GM12873 (cell line): ENCODE data around the gene COG4.

ENCODE experiments used
- TF ChIP-seq, protein P1 (sequence below): IDR thresholded peaks from 2 replicates; pipeline ENCODE4 v1.5.1; 2012; ENCODE audit warnings: low read depth, mild to moderate bottlenecking, moderate library complexity, low read length, control low read depth; ENCODE audit not compliant: insufficient read depth; ENCODE audit errors: missing control alignments

COG4 gene

DNA sequence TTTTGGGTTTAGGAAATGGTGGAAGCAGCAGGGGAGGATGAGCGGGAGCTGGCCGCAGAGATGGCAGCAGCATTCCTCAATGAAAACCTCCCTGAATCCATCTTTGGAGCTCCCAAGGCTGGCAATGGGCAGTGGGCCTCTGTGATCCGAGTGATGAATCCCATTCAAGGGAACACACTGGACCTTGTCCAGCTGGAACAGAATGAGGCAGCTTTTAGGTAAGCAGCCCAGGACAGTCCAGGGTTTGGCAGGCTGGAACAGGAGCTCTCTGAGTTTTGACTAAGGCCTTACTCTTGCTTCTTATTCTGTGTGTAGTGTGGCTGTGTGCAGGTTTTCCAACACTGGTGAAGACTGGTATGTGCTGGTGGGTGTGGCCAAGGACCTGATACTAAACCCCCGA lies 41.7 kb upstream of the COG4 start:
- TF ChIP-seq, protein P1, sequence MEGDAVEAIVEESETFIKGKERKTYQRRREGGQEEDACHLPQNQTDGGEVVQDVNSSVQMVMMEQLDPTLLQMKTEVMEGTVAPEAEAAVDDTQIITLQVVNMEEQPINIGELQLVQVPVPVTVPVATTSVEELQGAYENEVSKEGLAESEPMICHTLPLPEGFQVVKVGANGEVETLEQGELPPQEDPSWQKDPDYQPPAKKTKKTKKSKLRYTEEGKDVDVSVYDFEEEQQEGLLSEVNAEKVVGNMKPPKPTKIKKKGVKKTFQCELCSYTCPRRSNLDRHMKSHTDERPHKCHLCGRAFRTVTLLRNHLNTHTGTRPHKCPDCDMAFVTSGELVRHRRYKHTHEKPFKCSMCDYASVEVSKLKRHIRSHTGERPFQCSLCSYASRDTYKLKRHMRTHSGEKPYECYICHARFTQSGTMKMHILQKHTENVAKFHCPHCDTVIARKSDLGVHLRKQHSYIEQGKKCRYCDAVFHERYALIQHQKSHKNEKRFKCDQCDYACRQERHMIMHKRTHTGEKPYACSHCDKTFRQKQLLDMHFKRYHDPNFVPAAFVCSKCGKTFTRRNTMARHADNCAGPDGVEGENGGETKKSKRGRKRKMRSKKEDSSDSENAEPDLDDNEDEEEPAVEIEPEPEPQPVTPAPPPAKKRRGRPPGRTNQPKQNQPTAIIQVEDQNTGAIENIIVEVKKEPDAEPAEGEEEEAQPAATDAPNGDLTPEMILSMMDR = no peak

DNA sequence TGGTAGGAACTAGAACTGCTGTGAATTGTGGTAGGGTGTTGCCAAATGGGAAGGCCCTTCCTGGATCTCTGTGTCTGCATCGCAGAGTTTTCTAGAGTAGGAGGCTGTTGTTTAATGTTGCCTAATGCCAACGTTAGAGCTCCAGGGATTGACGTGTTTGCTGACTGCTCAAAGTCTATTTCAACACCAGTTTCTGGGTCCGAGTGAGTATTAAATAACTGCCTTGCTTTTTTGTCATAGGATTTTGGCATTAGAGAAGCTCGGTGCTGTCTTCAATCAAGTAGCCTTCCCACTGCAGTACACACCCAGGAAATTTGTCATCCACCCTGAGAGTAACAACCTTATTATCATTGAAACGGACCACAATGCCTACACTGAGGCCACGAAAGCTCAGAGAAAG lies 40.3 kb upstream of the COG4 start:
- TF ChIP-seq, protein P1 = no peak

DNA sequence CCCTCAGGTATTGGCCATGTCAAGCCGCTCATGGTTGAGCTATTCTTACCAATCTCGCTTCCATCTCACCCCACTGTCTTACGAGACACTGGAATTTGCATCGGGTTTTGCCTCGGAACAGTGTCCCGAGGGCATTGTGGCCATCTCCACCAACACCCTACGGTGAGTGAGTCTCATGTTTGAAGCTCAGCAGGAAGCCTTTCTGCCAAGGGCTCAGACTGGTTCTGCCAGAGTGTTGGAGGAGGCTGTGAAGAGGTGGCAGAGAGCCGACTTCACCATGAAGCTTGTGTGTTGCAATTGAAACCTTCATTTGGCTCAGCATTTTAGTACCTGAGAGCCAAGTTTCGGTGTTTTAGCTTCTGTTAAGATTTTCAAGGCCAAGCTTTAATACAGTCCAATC lies 38.3 kb upstream of the COG4 start:
- TF ChIP-seq, protein P1 = no peak

DNA sequence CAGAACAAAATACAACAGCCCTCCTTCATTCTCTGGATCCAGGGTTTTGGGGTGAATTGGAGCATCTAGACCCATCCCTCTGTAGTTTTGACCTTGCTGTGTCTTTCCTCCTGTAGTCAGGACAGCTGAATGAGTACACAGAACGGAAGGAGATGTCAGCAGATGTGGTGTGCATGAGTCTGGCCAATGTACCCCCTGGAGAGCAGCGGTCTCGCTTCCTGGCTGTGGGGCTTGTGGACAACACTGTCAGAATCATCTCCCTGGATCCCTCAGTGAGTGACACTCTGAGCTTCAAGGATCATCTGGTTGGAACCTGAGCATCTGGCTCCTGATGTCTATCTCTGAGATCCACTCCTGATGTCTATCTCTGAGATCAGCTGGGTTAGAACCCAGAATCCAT lies 32.7 kb upstream of the COG4 start:
- TF ChIP-seq, protein P1 = no peak

DNA sequence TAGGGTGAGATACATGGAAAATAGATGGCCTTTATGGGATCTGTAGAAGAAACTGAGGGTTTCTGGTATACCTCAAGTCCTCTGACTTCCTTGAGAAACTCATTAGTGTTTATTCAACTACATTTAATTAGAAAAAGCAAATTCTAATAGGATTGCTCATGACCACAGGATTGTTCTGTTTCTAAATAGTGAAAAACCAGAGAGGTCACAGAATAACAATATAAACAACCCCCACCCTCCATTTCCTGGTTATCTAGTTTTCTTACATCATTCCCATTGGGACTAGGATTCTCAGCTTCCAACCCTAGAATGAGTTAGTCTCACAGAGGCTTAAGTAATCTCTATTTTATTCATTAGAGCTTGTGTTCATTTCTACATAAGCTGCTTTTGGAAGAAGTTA lies 30.3 kb upstream of the COG4 start:
- TF ChIP-seq, protein P1 = no peak

DNA sequence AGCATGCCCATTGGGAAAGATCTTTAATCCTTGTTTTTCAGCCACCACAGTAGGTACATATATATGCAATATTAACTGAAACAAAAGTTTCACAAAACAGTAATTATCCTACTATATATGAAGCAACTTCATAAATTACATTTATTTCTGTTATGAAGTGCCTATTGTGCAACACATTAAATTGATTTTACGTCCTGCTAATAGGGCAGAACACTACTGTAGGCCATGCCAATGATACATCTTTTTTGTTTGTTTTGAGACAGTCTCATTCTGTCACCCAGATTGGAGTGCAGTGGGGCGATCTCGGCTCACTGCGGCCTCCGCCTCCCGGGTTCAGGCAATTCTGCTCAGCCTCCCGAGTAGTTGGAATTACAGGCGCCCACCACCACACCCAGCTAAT lies 29.3 kb upstream of the COG4 start:
- TF ChIP-seq, protein P1 = no peak

DNA sequence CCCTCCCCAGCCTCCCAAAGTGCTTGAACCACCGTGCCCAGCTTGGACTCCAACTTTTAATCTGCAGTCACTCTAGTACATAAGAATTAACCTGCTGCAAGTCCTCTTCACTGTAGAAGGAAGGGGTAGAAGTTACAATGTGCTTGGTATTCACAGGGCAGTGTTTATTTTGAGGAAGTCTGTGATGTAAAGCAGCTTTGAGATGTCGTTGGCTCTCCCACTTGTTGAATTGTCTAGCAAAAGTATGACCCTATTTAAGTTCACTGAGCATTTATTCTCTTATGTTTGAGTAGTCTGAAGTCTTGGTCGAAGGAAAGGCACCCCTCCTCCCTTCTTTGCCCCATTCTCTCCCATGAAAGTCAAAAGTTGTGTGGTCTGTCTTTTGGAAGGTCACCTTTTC lies 28.4 kb upstream of the COG4 start:
- TF ChIP-seq, protein P1 = no peak
